Esophagus muscularis mucosa (tissue), 4 donors: ENCODE measurements around the gene STK24. TPM values are rescaled to one million over a fixed set of nuclear protein-coding genes. Genes with fewer than 3 reads are reported as not detected.

Experiments used
- DNase-seq: peaks from one replicate; pipeline ENCODE4 v3.0.0-alpha.2; 2017; ENCODE audit errors: extremely low spot score
- H3K27ac ChIP-seq, 4 donors: fragments of 200-600 bp; sonication (generic); replicated peaks in 1 of 4; 1 replicate in 3 of 4; 2 replicates in 1 of 4; pipeline ENCODE4 v1.5.1; 2016 to 2019; ENCODE audit warnings: mild to moderate bottlenecking in 1 of 4
- H3K27me3 ChIP-seq, 4 donors: fragments of 200-600 bp; sonication (generic); one replicate each; pipeline versions ENCODE4 v1.5.1 to v1.6.0; 2016 to 2019
- H3K36me3 ChIP-seq, 4 donors: fragments of 200-600 bp; sonication (generic); one replicate each; pipeline ENCODE4 v1.5.1; 2016 to 2019
- H3K4me1 ChIP-seq, 4 donors: fragments of 200-600 bp; sonication (generic); one replicate each; pipeline ENCODE4 v1.5.1; 2016 to 2019
- H3K4me3 ChIP-seq, 4 donors: fragments of 200-600 bp; sonication (generic); 1 replicate in 2 of 4; 2 replicates in 2 of 4; pipeline ENCODE4 v1.5.1; 2016 to 2019; ENCODE audit warnings: mild to moderate bottlenecking in 4 of 4, moderate library complexity in 1 of 4
- H3K9me3 ChIP-seq, 4 donors: fragments of 200-600 bp; sonication (generic); 1 replicate in 3 of 4; 2 replicates in 1 of 4; pipeline ENCODE4 v1.5.1; 2016 to 2019
- EP300 ChIP-seq: sonication (generic); formaldehyde crosslinking; IDR thresholded peaks from one replicate; pipeline ENCODE4 v1.6.1; 2017; ENCODE audit warnings: antibody characterized with exemption
- POLR2A ChIP-seq: fragments of 450-650 bp; IDR thresholded peaks from one replicate; pipeline ENCODE4 v1.6.1; 2017; ENCODE audit warnings: antibody characterized with exemption, moderate library complexity, mild to moderate bottlenecking, low read depth
- POLR2AphosphoS5 ChIP-seq, 2 donors: sonication (generic); formaldehyde crosslinking; IDR thresholded peaks; one replicate each; pipeline ENCODE4 v1.6.1; 2017; ENCODE audit warnings: antibody characterized with exemption in 2 of 2
- WGBS: methylation state at CpG from one replicate; pipeline ENCODE4 v1.1.5; 2018; 5-methylcytosine and 5-hydroxymethylcytosine counted together
- intact Hi-C: fragments of 100-400 bp; cut with DNase I; formaldehyde crosslinking; loops from one replicate; pipeline ENCODE4 v1.15.1; 2023
- total RNA-seq, 4 donors: library from RNA; depleted of rRNA; stranded (reverse); fragments of >200 nt; gene quantifications; one replicate each; pipeline versions ENCODE4 v1.1.0 to v1.2.1, GENCODE V29; 2016
- TF ChIP-seq, protein P1 (sequence below), 3 experiments: fragments of 200-600 bp in 2 of 3; fragments of 450-650 bp in 1 of 3; sonication (generic) in 2 of 3; IDR thresholded peaks; one replicate each; pipeline ENCODE4 v1.5.1; 2017 to 2019; ENCODE audit warnings: antibody characterized with exemption in 3 of 3, mild to moderate bottlenecking in 2 of 3, moderate library complexity in 1 of 3

The STK24 gene
- total RNA-seq, 4 donors from 2014 or later, result 61.9 to 108 (median 96.7) TPM

DNA sequence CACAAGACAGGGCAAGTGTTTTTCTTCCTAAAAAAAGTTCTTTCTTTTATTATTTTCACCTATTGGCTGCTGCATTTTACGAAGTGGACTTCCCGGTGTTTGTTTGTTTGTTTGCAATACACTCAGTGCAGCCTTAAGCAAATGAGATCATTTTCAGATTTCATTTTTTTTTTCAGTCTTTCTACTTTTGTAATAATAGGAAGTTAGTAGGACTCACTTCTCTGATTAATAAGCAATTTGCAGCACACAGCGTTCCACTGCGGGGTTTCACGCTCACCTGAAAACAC lies 128.3 kb downstream of the STK24 start:
- no peaks in the 10 kb centered on the region for H3K9me3 ChIP-seq
- no peak for DNase-seq
- 93% methylated on average over 5 of the region's 5 CpGs for WGBS
- peaks cover 49 to 71% (median 58%) of the 10 kb centered on the region in 4 donors for H3K4me1 ChIP-seq
- H3K36me3 ChIP-seq, result peaks cover 0 to 58% (median 41%) of the 10 kb centered on the region in 4 donors
- H3K27me3 ChIP-seq, result no peaks in the 10 kb centered on the region
- intact Hi-C loops, result loop anchor here (5.0 kb wide), 2 partner anchors 224 to 394 kb away; no protein-coding TSS in a partner anchor
- peak overlapping the region in 2 of 4 donors; percentile 77 to 79 for H3K27ac ChIP-seq
- no peak overlapping the region for H3K4me3 ChIP-seq
- TF ChIP-seq EP300 (no peak), POLR2AphosphoS5 (IDR thresholded peaks at IDR 0.05) (no peak), POLR2A (no peak)
- TF ChIP-seq, protein P1, sequence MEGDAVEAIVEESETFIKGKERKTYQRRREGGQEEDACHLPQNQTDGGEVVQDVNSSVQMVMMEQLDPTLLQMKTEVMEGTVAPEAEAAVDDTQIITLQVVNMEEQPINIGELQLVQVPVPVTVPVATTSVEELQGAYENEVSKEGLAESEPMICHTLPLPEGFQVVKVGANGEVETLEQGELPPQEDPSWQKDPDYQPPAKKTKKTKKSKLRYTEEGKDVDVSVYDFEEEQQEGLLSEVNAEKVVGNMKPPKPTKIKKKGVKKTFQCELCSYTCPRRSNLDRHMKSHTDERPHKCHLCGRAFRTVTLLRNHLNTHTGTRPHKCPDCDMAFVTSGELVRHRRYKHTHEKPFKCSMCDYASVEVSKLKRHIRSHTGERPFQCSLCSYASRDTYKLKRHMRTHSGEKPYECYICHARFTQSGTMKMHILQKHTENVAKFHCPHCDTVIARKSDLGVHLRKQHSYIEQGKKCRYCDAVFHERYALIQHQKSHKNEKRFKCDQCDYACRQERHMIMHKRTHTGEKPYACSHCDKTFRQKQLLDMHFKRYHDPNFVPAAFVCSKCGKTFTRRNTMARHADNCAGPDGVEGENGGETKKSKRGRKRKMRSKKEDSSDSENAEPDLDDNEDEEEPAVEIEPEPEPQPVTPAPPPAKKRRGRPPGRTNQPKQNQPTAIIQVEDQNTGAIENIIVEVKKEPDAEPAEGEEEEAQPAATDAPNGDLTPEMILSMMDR (IDR thresholded peaks at IDR 0.05), result no peak

DNA sequence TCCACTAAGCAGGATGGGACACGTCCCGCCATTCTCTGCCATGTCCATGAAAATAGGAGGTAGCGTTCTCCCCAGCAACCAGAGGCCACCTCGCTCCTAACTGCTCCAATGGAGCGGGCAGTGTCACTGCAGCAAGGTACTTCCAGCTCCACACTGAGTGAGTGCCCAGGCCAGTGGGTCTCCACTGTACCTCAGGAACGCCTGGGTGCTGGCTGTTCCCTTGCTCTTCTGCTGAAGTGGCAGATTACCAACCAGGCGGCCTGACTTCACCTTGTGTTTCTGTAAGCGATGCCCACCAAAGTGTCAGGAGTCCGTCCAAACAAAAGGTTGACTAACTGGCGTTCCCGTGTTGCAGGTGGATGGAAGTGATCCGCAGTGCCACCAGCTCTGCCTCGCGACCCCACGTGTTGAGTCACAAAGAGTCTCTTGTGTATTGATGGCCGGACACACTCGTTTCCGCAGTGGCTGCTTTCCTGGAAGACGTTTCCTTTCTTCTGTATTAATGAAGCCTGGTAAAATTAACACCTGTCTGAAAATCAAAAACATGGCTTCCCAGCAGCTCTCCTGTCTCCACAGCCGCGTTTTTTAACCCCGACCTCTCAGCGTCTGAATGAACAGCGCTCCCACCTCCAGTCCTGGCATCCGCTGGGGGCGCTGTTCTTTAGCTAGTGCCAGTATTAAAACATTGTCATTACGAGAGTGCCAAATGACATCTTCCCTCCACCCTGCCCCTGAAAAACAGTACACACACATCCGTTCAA lies 128.8 kb downstream of the STK24 start:
- Histone ChIP-seq H3K36me3 (peaks cover 0 to 58% (median 41%) of the 10 kb centered on the region in 4 donors), H3K27ac (peak overlapping the region in 2 of 4 donors; percentile 11 to 77), H3K9me3 (no peaks in the 10 kb centered on the region), H3K4me1 (peaks cover 44 to 66% (median 54%) of the 10 kb centered on the region in 4 donors), H3K4me3 (no peak overlapping the region), H3K27me3 (no peaks in the 10 kb centered on the region)
- DNase-seq, result no peak
- 73% methylated on average over 27 of the region's 28 CpGs for WGBS
- peak in 1 of 2 donors; percentile 14 for TF ChIP-seq POLR2AphosphoS5 (IDR thresholded peaks at IDR 0.05)
- TF ChIP-seq, protein P1 (IDR thresholded peaks at IDR 0.05), result peak; percentile 49 to 68 (median 65)
- no peak for TF ChIP-seq EP300
- no peak for TF ChIP-seq POLR2A
- intact Hi-C loops, result loop anchor here (5.0 kb wide), 2 partner anchors 224 to 394 kb away; no protein-coding TSS in a partner anchor

DNA sequence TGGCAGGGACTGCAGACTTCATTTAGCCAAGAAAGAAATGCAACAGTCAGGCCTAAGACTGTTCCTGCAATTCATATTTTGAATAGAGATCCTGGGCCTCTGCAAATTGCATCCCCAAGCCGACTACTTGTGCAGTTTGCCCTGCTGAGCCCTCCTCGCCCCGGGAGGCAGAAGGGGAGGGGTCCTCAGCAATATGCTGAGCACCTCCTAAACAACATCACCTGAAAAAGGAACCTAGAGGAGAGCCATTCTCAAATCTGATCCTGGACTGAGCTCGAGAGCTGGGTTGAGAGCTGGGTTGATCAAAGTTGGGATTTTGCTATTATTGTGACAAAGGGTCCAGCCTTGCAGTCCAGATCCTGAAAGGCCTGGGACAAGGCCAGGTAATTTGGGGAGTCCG lies 129.8 kb downstream of the STK24 start:
- Histone ChIP-seq H3K9me3 (no peaks in the 10 kb centered on the region), H3K36me3 (peaks cover 0 to 52% (median 37%) of the 10 kb centered on the region in 4 donors), H3K27ac (peak overlapping the region in 1 of 4 donors; percentile 62), H3K4me3 (no peak overlapping the region), H3K27me3 (no peaks in the 10 kb centered on the region), H3K4me1 (peaks cover 39 to 57% (median 48%) of the 10 kb centered on the region in 4 donors)
- intact Hi-C loops, result loop anchor here (5.0 kb wide), 2 partner anchors 225 to 395 kb away; no protein-coding TSS in a partner anchor
- TF ChIP-seq POLR2A, result no peak
- TF ChIP-seq EP300, result no peak
- TF ChIP-seq POLR2AphosphoS5 (IDR thresholded peaks at IDR 0.05), result no peak
- TF ChIP-seq, protein P1 (IDR thresholded peaks at IDR 0.05), result no peak
- WGBS, result 86% methylated on average over 4 of the region's 5 CpGs
- no peak for DNase-seq

GRCh38 chr13:98446234-98446621 lies 130.7 kb downstream of the STK24 start:
- TF ChIP-seq POLR2A, result no peak
- TF ChIP-seq EP300, result no peak
- no peak for TF ChIP-seq POLR2AphosphoS5 (IDR thresholded peaks at IDR 0.05)
- TF ChIP-seq, protein P1 (IDR thresholded peaks at IDR 0.05), result no peak
- Histone ChIP-seq H3K4me3 (no peak overlapping the region), H3K27ac (peak overlapping the region; percentile 48 to 69 (median 62)), H3K4me1 (peaks cover 30 to 48% (median 39%) of the 10 kb centered on the region in 4 donors), H3K36me3 (peaks cover 0 to 46% (median 38%) of the 10 kb centered on the region in 4 donors), H3K9me3 (no peaks in the 10 kb centered on the region), H3K27me3 (no peaks in the 10 kb centered on the region)
- DNase-seq, result no peak
- 90% methylated on average over 11 of the region's 11 CpGs for WGBS
- intact Hi-C loops, result loop anchor here (5.0 kb wide), 2 partner anchors 226 to 396 kb away; no protein-coding TSS in a partner anchor
